Subcutaneous adipose tissue (tissue), 4 donors: ENCODE measurements around the gene CHURC1. TPM values are rescaled to one million over a fixed set of nuclear protein-coding genes. Genes with fewer than 3 reads are reported as not detected.

Experiments
- total RNA-seq, 4 donors: library from RNA; depleted of rRNA; stranded (reverse); fragments of >200 nt; gene quantifications; one replicate each; pipeline ENCODE4 v1.1.0, GENCODE V29; 2016
- TF ChIP-seq, protein P1 (sequence below): fragments of 450-650 bp; IDR thresholded peaks from one replicate; pipeline ENCODE4 v1.5.1; 2016; ENCODE audit warnings: low read depth, mild to moderate bottlenecking, control low read depth, antibody characterized with exemption, moderate library complexity

Gene CHURC1
- total RNA-seq, 4 donors from 2014 or later: 75.7 to 120 (median 97.1) TPM

DNA sequence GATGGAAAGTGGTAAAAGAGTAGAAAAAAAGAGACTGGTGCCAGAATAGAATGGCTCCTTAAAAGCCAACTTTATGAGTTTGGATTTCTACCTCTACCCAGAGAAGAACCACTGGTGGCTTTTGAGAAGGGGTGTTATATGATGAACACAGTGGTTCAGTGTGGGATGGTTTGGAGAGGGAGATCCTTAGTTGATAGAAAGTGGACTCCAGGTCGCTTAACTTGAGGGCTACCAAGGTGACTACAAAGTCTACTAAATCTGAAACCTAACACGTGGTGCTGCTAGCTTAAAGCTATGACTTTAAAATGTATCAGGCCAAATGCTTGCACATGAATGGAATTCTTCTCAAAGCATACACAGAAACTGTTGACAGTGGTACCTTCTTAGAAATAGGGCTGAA lies 42.9 kb upstream of the CHURC1 start:
- TF ChIP-seq, protein P1, sequence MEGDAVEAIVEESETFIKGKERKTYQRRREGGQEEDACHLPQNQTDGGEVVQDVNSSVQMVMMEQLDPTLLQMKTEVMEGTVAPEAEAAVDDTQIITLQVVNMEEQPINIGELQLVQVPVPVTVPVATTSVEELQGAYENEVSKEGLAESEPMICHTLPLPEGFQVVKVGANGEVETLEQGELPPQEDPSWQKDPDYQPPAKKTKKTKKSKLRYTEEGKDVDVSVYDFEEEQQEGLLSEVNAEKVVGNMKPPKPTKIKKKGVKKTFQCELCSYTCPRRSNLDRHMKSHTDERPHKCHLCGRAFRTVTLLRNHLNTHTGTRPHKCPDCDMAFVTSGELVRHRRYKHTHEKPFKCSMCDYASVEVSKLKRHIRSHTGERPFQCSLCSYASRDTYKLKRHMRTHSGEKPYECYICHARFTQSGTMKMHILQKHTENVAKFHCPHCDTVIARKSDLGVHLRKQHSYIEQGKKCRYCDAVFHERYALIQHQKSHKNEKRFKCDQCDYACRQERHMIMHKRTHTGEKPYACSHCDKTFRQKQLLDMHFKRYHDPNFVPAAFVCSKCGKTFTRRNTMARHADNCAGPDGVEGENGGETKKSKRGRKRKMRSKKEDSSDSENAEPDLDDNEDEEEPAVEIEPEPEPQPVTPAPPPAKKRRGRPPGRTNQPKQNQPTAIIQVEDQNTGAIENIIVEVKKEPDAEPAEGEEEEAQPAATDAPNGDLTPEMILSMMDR: no peak

DNA sequence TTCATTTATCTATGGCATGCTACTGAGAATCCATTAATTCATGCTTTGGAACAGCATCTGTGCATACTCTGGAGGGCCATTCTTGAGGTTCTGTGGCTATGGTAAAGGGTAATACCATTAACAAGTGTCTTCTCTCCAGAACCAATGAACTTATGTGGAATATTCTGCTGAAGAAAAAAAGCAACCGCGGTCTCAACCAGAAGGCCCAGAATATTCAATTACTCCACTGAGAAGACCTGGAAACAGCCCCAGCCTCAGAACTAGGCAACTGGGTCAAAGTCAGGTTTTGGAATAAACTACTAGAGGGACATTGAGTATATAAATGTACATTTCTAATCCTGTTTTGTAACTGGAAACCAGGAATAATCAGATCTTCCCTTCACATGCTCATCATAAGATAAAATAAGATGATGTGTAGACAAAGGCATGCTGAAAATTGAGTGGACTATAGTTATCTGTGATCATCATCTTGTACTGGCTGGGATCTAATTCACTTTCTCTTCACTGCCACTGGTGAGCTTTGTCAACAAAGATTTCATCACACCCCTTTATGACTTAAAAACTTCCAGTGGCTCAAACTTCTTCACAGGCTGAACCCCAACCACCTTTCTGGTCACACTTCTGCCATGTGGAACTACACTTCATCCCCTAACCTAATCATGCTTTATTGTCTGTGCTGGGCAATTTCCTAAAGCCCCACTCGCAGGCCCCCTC lies 40.6 kb upstream of the CHURC1 start:
- TF ChIP-seq, protein P1: no peak

DNA sequence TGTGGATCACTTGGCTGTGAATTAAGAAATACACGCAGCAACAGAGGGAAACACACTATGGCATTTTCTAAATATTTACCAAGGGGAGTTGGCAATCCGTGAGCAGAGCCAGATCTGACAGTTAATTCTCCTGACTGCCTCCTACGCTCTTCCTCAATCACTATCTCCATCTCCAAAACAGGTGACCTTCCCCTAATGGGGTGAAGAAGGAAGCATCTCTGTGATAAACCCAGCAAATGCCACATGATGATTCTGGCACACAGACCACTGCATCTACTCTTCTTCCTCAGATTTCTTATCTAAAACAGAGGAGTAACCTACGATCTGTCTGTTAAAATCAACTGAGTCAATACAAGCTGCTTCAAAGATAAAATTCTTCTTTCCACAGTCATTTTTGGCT lies 38.9 kb upstream of the CHURC1 start:
- TF ChIP-seq, protein P1: no peak

DNA sequence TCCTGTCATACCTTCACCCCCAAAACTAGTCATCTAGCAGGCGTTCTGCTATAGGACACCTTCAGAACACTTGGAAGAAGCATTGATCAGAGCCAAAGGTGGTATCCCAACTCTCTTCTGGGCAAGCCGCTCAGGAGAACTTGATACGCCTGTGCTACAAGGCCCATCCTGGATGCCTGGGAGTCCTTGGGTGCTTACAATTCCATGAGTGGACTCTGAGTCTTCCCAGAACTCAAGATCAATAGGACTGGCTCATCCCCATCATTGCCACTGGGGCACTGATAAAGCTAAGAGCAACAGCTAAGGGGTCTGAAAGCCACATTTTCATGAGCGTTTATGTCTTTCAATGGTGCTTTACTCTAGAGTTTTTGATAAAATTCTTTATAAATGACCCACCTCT lies 36.4 kb upstream of the CHURC1 start:
- TF ChIP-seq, protein P1: no peak

DNA sequence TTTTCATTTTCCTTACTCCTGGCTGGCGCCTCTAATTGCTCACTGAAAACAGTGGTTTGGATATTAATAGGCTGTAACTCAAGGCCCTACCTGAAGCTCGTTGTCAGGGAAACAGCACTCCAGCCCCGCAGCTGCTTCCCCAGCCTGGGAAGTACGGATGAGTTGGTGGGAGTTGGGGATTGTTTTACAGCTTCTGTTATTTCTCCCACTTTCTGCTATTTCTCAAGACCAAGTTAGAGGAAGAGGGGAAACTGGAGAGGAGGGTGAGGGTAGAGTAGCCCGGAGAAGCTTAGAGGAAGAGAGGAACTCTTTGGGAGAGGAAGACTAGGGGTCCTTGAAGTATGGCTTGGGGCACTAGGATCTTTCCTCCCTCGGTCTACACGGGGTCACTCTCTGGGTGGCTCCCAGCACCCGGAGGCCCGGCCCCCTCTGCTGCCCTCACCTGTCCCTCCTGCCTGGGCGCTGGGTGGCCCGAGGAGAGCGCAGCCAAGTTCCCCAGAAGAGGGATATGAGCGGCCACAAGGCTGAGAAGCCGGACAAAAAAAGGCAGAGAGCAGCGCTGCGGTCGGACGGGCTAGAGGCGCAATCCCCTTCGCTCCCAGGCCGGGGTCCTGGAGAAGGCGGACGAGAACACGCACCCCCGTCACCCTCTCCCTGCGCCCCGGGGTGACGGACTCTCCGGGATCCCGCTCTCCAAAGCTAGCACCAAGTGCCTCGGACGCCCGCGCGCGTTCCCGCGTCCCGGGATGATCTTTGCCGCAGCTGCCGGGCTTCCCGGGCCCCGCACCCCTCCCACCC lies 35.2 kb upstream of the CHURC1 start:
- TF ChIP-seq, protein P1: no peak

DNA sequence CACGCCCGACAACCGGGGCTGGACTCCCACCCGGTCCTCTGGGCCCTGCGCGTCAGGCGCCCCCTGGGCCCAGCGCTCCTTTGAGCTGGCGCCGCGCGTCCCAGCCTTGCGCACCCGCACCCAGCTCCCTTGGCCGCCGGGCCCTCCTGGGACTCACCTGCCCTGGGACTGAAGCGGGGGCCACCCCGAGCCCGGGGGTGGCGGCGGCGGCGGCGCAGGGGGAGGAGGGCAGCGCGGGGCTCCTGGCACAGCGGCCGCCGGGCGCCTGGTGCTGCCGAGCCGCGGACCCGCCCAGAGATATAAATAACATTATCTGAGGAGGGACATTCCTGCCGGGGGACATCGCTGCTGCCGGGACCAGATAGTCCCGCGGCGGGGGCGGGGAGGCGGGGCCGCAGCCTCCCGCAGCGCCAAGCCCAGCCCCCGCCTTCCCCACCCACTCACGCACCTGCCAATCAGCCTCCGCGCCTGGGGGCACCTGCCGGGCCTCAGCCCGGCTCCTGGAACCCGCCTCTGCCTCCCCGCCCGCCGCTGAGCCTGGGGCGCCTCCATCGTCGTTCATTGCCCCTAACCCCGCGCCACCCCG lies 34.5 kb upstream of the CHURC1 start, which contains the start of gene SPTB:
SPTB (minus strand) TSS at position 273 of the 586 bp plus-strand sequence. CDS start 56,813 bp downstream, outside the sequence.
- TF ChIP-seq, protein P1: no peak
